Stimulated activated CD4-positive, alpha-beta T cell treated with anti-CD3 and anti-CD28 coated beads, Interleukin-1b, Interleukin-23, amount 100 ng/mL, for 1 hour (primary cell): ENCODE measurements around the gene ATP1B1.
"Not testable (repeated sequence)": the region's sequence is repeated elsewhere in the genome, so short reads cannot be mapped to it uniquely, and the experiment has no call there.

Experiments
- DNase-seq, 2 donors: peaks; one replicate each; pipeline ENCODE4 v3.0.0-alpha.2; 2020; ENCODE audit warnings: low read depth in 2 of 2

Gene ATP1B1

DNA sequence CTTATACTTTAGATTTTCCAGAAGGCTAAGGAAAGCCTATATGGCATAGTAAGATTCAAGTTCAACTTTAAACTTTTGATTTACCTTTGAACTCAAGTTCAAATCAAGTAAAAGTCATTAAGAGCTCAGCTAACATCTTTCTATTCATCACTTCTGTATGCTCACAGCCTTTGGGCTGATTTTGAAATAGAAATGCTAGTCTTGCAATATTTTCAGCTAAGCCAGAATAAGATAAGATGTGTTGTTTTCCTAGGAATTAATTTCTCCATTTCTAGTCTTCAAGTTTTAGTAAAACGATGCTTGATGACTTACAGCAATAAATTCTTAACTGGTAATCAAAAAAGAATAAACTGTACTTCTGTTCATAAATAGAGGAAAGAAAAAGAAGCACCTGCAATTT is 35.6 kb downstream of the ATP1B1 start:
- DNase-seq: no peak

DNA sequence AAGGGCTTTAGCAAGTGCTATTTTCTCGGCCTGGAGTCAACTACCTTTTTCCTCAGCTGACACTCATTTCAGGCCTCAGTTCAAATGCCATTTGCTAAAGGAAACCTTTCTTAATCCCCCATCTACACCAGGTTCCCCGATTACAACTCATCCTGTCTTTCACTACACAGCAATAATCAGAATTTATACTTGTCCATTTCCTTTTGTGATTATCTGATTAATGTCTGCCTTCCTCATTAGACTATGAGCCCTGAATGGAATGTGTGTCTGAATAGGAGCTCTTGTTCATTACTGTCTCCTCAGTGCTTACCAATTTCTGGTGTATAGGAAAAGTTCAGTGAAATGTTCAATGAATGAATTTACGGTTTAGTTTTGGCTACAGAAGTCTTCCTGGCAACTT is 36.9 kb downstream of the ATP1B1 start:
- no peak for DNase-seq

DNA sequence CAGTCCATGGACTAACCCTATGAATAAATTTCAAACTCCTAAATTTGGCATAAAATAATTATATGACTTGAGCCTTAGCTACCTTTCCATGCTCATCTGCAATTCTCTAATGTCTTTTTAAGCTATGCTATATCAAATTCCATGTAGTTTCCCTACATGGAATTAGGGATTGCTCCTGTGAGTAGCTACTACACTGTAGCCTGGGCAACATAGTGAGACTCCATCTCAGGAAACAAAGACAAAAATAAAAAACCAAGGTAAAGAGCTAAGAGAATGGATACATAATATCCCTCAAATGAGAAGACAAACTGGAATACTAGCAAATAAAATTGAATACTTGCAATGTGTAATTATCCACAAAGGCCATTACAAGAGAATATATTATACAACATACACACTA is 37.5 kb downstream of the ATP1B1 start:
- no peak for DNase-seq

DNA sequence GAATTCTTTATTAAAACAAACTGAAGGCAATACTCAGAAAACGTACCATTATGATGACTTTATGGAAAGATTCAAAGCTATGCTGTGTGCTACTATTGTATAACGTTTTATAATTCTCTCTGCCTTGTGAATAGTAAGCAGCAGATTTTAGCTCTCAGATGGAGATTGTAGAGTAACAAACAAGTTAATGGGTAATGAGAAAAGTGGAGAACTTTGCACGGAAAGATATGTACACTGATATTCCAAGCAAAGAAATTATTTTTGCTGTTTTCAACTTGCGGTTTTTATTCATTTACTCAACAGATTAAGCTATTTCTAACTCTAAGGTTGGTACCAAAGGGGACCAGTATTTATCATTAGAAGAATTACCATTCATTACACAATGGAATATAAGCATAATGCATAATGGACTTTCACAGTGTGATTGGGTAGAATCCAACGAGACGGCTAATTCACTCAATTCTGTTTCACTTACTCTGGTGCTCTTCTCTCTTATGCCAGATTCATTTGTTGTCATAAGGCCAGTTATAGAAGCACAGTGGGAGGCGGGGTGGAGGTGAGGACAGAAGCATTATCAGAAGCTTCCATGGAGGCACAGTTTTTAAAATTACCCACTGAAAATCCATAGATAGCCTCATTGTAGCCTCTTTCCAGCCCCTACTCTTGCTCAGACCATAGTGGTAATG is 38.6 kb downstream of the ATP1B1 start:
- DNase-seq: no peak

DNA sequence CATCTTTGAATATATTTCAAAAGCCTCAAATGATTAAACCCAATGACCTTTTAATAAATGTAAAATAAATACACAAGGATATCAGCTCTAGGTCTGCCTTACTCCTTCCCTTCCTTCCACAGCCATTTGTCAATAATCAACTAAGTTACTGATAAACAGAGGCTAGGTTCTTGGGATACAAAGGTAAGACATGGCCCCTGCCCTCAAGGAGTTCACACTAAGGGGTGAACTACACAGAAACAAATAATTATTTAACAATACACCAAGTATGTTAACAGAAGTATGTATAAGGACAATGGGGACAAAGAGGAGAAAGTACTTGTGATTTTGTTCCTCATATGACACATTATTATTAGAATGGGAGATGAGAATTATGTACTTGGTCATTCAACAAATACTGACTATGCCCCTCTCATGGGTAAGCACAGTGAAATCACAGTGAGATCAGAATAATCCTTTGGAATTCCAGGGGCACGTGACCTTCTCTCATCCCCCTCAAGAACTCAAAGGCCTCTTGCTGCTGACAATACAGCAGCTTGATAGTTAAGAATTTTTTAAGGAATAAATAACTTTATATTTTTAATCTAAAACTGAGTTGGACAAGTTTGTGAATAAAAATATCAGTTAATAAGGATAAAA is 40.2 kb downstream of the ATP1B1 start:
- DNase-seq: no peak

DNA sequence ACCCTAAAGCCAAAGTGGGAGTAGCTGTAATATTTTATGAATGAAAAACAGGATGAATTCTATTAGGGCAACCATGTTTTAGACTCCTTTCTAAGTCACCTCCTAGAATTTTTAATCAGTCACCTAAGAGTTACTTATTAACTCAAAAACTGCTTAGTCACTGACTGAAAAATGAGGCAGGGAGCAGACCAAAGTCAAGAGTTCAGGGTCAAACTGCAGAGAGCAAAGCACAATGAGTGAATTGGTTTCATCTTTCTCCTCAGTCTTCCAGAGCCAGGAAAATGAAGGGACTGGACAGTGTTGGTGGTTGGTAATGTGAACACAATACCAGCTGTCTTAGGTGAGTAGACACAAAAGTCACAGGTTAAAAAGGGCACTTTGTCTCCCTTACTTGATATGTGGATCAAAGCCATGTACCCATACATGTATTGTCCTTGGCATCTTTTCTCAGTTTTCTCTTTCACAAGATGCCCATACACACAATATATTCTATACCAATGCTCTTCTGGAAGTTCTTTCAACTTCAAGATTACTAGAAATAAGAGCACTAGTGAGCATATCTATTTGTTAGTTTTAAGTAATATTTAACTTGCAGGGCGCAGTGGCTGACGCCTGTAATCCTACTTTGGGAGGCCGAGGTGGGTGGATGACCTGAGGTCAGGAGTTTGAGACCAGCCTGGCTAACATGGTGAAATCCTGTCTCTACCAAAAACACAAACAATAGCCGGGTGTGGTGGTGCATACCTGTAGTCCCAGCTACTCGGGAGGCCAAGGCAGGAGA is 42.2 kb downstream of the ATP1B1 start:
- DNase-seq: no peak

DNA sequence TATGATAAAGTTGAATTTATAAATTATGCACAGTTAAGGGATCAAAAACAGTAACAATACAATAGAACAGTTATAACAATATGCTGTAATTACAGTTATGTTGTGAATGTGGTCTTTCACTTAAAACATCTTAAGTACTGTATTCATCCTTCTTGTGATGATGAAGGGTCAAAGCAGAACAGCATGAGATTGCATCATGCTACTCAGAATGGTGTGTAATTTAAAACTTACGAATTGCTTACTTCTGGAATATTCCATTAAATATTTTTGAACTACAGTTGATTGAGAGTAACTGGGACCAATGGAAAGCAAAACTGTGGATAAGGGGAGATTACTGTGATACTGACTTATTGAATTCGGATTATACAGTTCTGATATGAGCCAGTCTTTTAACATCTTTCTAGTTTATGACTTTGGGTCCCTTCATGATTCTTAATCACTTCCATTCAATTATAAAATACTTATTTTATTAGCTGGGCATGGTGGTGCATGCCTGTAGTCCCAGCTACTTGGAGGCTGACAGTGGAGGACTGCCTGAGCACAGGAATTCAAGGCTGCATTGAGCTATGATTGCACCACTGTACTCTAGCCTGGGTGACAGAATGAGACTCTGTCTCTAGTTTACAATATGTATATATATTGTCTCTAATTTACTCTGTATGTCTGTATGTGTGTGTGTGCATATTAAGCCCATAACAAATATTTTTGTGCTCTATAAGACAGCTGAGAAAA is 43.2 kb downstream of the ATP1B1 start:
- no peak for DNase-seq

DNA sequence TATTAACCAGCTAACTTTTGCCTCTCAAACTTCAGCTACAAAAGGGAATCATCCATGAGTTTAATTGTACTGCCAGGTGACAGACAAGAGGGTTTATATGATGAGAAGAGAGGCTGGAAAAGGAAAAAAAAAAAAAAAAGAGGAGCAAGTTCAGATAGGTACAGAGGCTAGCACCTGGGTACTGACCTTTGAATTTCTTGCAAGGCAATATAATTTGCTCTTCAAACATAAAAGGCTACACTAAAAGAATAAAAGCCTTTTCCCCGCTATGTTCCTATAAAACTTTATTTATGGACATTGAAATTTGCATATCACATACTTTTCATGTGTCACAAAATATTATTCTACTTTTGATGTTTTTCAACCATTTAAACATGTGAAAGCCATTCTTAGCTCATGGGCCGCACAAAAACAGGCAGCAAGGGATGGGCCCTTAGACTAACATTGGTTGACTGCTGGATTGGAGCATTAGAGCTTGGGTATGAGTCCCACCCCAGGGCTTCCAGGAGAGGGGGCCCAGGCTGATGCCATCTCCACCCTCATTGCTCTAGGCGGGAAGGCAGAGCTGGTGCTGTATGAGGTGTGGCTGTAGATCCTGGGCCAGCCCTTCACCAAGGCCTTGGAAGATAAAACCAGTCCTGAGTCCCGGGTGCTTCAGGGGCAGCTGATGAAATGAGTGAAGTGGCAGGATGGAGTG is 44.3 kb downstream of the ATP1B1 start:
- DNase-seq: no peak

DNA sequence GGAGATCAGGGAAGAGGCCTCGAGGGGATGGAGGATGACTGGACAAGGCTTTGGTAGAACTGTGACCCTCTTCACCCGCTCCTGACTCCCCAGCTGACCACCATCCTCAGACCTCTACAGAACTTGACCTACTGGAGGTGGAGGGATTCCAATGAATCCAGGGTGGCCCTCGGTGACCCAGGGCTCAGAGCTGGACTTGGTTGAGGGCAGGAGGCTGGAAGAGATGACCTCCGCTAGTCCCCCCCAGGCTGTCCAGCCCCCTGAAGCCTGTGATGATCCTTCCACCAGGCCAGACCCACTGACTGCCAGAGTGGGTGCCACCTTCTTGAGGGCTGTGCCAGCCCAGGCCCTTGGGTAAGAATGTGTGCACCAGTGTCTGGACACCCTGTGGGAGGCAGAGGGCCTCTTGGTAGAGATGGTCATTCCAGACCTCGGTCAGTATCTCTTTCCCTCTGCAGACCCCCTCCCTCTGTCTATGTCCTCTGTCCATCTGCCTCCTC is 44.9 kb downstream of the ATP1B1 start:
- no peak for DNase-seq

DNA sequence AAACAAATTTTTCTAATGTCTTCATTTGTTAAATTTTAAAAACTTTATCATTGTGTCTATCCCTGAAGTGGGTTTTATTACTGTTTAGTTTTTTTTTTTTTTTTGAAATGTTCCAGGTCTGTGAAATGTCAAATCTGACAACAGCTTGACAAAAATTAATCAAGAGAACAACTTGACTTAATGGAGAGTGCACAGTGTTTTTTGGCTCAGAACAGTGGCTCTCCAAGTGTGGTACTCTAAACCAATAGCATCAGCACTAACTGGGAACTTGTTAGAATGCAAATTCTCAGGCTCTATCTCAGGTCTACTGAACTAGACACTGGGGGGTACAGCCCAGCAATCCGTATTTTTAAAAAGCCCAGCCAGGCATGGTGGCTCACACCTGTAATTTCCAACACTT is 49.2 kb downstream of the ATP1B1 start:
- DNase-seq: no peak

DNA sequence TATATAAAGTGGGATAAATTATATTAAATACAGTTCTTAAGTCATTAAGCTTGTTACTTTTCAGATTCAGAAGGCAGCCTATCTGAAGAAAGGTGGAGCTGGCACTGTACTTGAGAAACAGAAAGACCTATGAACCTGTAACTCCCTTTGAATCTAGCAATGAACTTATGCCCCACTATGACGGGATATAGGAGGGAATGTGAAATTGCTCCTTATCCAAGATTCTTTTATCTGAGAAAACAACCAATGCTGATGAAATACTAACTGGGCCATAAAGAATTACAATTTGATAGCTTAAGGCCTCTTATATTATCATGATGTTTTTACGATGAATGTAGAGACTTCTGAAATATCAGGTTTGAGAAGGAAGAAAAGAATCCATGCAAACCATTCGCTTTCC is 50.1 kb downstream of the ATP1B1 start:
- DNase-seq: no peak

DNA sequence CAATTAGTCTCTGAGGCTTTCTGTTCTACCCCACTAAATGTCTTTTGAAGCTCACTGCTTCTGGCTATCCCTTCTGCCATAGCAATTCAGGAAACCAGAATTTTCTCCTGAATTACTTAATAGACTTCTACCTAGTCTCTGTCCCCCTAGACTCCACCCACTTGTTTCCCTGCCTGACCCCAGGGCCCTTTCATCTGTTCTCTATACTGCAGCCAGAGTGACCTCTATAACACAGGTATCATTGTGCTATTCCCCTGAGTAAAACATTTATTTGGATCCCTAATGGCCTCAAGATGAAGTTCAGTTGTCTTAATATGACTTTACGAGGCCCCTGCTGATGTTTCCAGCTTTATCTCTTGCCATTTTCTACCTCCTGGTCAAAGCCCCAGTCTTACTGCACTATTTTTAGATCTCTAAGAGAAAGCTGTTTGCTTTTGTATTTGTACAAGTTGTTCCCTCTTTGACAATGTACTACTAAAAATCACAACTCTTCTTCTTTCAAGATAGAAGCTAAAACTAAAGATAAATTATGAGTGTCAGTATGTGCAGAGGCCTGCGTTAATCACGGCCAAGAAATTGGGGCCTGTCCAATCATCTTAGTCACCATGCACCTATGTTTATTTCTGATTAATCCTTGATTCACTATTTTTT is 54.5 kb downstream of the ATP1B1 start:
- DNase-seq: no peak

DNA sequence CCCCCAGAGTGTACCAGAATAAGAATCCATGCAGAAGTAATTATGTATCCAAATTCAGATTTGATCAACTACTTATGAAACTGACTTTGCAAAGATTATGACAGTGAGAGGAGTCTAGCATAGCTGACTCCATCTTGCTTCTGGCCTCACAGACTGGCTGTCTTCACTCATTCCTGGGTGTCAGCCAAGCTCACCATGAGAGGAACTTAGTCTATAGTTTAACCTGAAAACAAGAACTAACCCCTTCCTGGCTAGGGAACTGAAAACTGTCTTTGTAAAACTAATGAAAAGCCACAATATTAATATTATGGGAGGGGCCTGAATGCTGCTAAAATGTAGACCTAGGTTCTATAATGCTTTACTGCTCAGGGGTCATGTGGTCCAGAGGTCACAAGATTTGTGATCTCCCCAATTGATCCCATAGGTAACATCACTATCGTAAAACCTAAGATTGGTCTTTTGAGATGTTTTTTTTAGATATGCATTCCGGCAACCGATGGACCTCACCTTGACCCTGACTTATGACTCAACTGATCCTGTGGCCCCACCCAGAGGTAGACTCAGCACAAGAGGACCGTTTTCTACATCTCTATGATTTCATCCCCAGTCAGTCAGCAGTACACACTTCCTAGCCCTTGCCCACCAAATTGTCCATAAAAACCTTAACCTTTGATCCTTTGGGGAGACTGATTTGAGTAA is 55.2 kb downstream of the ATP1B1 start:
- no peak for DNase-seq

DNA sequence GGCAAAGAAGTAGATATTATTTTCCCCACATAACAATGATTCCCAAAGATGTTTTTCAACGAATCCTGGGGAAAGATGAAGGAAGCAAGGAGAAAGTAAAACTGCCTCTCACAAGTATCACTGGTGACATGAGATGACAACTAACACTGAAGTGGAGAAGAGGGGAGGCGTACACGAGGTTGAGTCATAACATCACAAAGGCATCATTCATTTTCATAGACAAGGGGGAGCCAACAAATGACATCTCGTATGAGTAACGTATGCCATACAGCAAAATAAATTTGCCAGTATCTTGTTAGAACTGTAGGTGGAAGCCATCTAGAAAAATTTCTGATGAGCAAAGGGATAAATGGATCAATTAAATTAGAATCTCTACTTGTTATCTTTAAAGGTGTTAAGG is 56.6 kb downstream of the ATP1B1 start:
- DNase-seq: no peak

DNA sequence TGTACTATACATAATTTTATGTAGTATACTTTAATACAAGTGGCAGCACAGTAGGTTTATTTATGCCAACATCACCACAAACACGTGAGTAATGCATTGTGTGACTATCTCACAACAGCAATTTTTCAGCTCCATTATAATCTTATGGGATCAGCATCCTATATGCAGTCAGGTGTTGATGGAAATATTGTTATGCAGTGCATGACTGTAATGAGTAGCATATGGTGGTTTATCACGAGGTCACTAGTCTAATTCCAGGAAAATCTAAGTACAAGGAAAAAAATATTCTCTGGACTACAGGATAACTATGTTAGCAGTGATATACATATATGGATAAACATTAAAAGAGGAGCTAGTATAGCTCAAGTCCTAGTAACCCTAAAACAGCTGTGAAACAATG is 69.0 kb downstream of the ATP1B1 start:
- no peak for DNase-seq

DNA sequence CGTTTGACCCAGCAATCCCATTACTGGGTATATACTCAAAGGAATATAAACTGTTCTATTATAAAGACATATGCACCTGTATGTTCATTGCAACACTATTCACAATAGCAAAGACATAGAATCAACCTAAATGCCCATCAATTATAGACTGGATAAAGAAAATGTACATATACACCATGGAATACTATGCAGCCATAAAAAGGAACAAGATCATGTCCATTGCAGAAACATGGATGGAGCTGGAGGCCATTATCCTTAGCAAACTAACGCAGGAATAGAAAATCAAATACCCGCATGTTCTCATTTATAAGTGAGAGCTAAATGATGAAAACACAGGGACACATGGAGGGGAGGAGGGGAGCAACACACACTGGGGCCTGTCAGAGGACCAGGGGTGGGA is 72.9 kb downstream of the ATP1B1 start:
- DNase-seq: not testable (repeated sequence)

DNA sequence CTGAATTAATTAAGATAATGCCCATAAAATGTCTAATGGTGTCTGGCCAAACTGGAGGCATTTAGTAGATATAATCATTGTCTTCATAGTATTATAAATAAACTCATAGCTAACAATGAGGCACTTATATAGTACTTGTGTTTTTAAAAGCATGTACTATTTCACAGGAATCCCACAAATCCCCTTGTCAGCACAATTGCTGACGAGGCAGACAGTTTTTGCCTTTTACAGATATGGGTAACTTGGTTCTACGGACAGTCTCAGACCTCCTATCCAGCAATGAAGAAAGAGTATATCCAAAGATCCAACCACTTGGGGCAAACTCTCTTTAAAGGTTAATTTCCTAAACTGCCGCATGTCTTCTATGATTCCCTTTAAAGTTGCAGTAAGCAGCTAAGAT is 73.7 kb downstream of the ATP1B1 start:
- no peak for DNase-seq
